SJSA1 (cell line): ENCODE measurements around the gene TCAP. TPM values are rescaled to one million over a fixed set of nuclear protein-coding genes. Genes with fewer than 3 reads are reported as not detected.

ENCODE experiments used
- DNase-seq, 2 experiments: peaks; one replicate each; pipeline ENCODE4 v3.0.0-alpha.2; 2015 to 2020; ENCODE audit warnings: low spot score in 2 of 2, low read depth in 1 of 2
- H3K27ac ChIP-seq: fragments of 250-450 bp; sonication (Bioruptor Pico); 2 replicates; pipeline ENCODE4 v1.5.1; 2020; ENCODE audit warnings: mild to moderate bottlenecking, moderate library complexity
- H3K27me3 ChIP-seq: fragments of 250-450 bp; sonication (Bioruptor Pico); replicated peaks from 2 replicates; pipeline ENCODE4 v1.5.1; 2020; ENCODE audit warnings: mild to moderate bottlenecking, moderate library complexity
- H3K36me3 ChIP-seq: fragments of 250-450 bp; sonication (Bioruptor Pico); 2 replicates; pipeline ENCODE4 v1.5.1; 2020; ENCODE audit warnings: mild to moderate bottlenecking
- H3K4me1 ChIP-seq: fragments of 250-450 bp; sonication (Bioruptor Pico); replicated peaks from 2 replicates; pipeline ENCODE4 v1.6.1; 2021; ENCODE audit warnings: mild to moderate bottlenecking
- H3K4me3 ChIP-seq: fragments of 250-450 bp; sonication (Bioruptor Pico); 2 replicates; pipeline ENCODE4 v1.5.1; 2020; ENCODE audit warnings: mild to moderate bottlenecking
- H3K9me3 ChIP-seq: fragments of 250-450 bp; sonication (Bioruptor Pico); replicated peaks from 2 replicates; pipeline ENCODE4 v1.5.1; 2020; ENCODE audit warnings: mild to moderate bottlenecking
- total RNA-seq: library from RNA; depleted of rRNA; stranded (reverse); fragments of >200 nt; shearing (Covaris generic); gene quantifications from 2 replicates; pipeline ENCODE4 v1.2.3, GENCODE V29; 2014

TCAP gene
- total RNA-seq, 1 experiment from 2014 or later, result 0.11 TPM

- no peak for DNase-seq
- 0 out of 2 replicates have a peak, but pooled peaks cover 2% of the 10 kb centered on the region for H3K9me3 ChIP-seq
- no peak overlapping the region for H3K27ac ChIP-seq
- peaks cover 43% of the 10 kb centered on the region for H3K27me3 ChIP-seq
- H3K4me1 ChIP-seq, result peaks cover 10% of the 10 kb centered on the region
- H3K4me3 ChIP-seq, result no peak overlapping the region
- no peaks in the 10 kb centered on the region for H3K36me3 ChIP-seq
Measured at GRCh38 chr17:39670746-39671145, 5.6 kb downstream of the TCAP start.

- Histone ChIP-seq H3K27me3 (peaks cover 32% of the 10 kb centered on the region), H3K9me3 (0 out of 2 replicates have a peak, but pooled peaks cover 2% of the 10 kb centered on the region), H3K4me3 (no peak overlapping the region), H3K36me3 (0 out of 2 replicates have a peak, but pooled peaks cover 3% of the 10 kb centered on the region), H3K4me1 (peaks cover 7% of the 10 kb centered on the region), H3K27ac (no peak overlapping the region)
- DNase-seq, result no peak
Measured at GRCh38 chr17:39671651-39672521, 6.7 kb downstream of the TCAP start.

GRCh38 chr17:39672522-39673334, 7.6 kb downstream of the TCAP start:
- Histone ChIP-seq H3K9me3 (0 out of 2 replicates have a peak, but pooled peaks cover 2% of the 10 kb centered on the region), H3K4me1 (peaks cover 7% of the 10 kb centered on the region), H3K4me3 (no peak overlapping the region), H3K27ac (no peak overlapping the region), H3K36me3 (0 out of 2 replicates have a peak, but pooled peaks cover 3% of the 10 kb centered on the region), H3K27me3 (peaks cover 26% of the 10 kb centered on the region)
- DNase-seq, result no peak

- H3K36me3 ChIP-seq, result 0 out of 2 replicates have a peak, but pooled peaks cover 3% of the 10 kb centered on the region
- H3K4me1 ChIP-seq, result peaks cover 2% of the 10 kb centered on the region
- no peaks in the 10 kb centered on the region for H3K9me3 ChIP-seq
- DNase-seq, result no peak
- H3K27me3 ChIP-seq, result peaks cover 21% of the 10 kb centered on the region
- H3K27ac ChIP-seq, result no peak overlapping the region
- no peak overlapping the region for H3K4me3 ChIP-seq
Measured at GRCh38 chr17:39673335-39674081, 8.4 kb downstream of the TCAP start.

GRCh38 chr17:39674179-39674578, 9.0 kb downstream of the TCAP start:
- no peaks in the 10 kb centered on the region for H3K9me3 ChIP-seq
- H3K36me3 ChIP-seq, result 0 out of 2 replicates have a peak, but pooled peaks cover 3% of the 10 kb centered on the region
- DNase-seq, result no peak
- H3K27me3 ChIP-seq, result peaks cover 16% of the 10 kb centered on the region; the same call in 1 of the 2 replicates
- no peaks in the 10 kb centered on the region for H3K4me1 ChIP-seq
- H3K27ac ChIP-seq, result no peak overlapping the region
- H3K4me3 ChIP-seq, result no peak overlapping the region

- no peak overlapping the region for H3K4me3 ChIP-seq
- no peak for DNase-seq
Measured at GRCh38 chr17:39674702-39675389, 9.7 kb downstream of the TCAP start.

GRCh38 chr17:39675390-39676082, 10.4 kb downstream of the TCAP start:
- no peak for DNase-seq
- Histone ChIP-seq H3K9me3 (no peaks in the 10 kb centered on the region), H3K4me1 (no peaks in the 10 kb centered on the region), H3K36me3 (0 out of 2 replicates have a peak, but pooled peaks cover 3% of the 10 kb centered on the region), H3K4me3 (no peak overlapping the region), H3K27ac (no peak overlapping the region), H3K27me3 (peaks cover 12% of the 10 kb centered on the region; the same call in 1 of the 2 replicates)

More at GRCh38 chr17:39674702-39675389, 9.7 kb downstream of the TCAP start:
- Histone ChIP-seq H3K9me3 (no peaks in the 10 kb centered on the region), H3K27ac (no peak overlapping the region), H3K4me1 (no peaks in the 10 kb centered on the region), H3K27me3 (peaks cover 13% of the 10 kb centered on the region; the same call in 1 of the 2 replicates), H3K36me3 (0 out of 2 replicates have a peak, but pooled peaks cover 3% of the 10 kb centered on the region)

- no peak overlapping the region for H3K27ac ChIP-seq
- H3K27me3 ChIP-seq, result peaks cover 6% of the 10 kb centered on the region; the same call in 1 of the 2 replicates
- H3K9me3 ChIP-seq, result no peaks in the 10 kb centered on the region
- no peak overlapping the region for H3K4me3 ChIP-seq
- no peak for DNase-seq
- H3K36me3 ChIP-seq, result 0 out of 2 replicates have a peak, but pooled peaks cover 3% of the 10 kb centered on the region
- no peaks in the 10 kb centered on the region for H3K4me1 ChIP-seq
Measured at GRCh38 chr17:39676198-39676819, 11.2 kb downstream of the TCAP start.

GRCh38 chr17:39677072-39677471, 11.9 kb downstream of the TCAP start:
- Histone ChIP-seq H3K36me3 (0 out of 2 replicates have a peak, but pooled peaks cover 3% of the 10 kb centered on the region), H3K27me3 (no peaks in the 10 kb centered on the region), H3K4me3 (no peak overlapping the region), H3K27ac (no peak overlapping the region), H3K4me1 (no peaks in the 10 kb centered on the region), H3K9me3 (no peaks in the 10 kb centered on the region)
- DNase-seq, result no peak

- Histone ChIP-seq H3K27ac (no peak overlapping the region), H3K9me3 (no peaks in the 10 kb centered on the region), H3K4me1 (no peaks in the 10 kb centered on the region), H3K27me3 (no peaks in the 10 kb centered on the region), H3K4me3 (no peak overlapping the region), H3K36me3 (0 out of 2 replicates have a peak, but pooled peaks cover 3% of the 10 kb centered on the region)
- DNase-seq, result no peak
Measured at GRCh38 chr17:39677542-39678339, 12.6 kb downstream of the TCAP start.

- H3K4me3 ChIP-seq, result no peak overlapping the region
- no peaks in the 10 kb centered on the region for H3K27me3 ChIP-seq
- H3K4me1 ChIP-seq, result no peaks in the 10 kb centered on the region
- 0 out of 2 replicates have a peak, but pooled peaks cover 3% of the 10 kb centered on the region for H3K36me3 ChIP-seq
- no peaks in the 10 kb centered on the region for H3K9me3 ChIP-seq
- H3K27ac ChIP-seq, result no peak overlapping the region
- no peak for DNase-seq
Measured at GRCh38 chr17:39678340-39679116, 13.4 kb downstream of the TCAP start.
